Hematopoietic multipotent progenitor cell treated with erythropoietin and hydrocortisone succinate and interleukin-3 and kit ligand, for 15 days (in vitro differentiated cells): ENCODE data around the gene GPC6.

Source experiments
- DNase-seq: peaks from one replicate; pipeline ENCODE4 v3.0.0-alpha.2; 2015; ENCODE audit warnings: low spot score

GPC6 gene

DNA sequence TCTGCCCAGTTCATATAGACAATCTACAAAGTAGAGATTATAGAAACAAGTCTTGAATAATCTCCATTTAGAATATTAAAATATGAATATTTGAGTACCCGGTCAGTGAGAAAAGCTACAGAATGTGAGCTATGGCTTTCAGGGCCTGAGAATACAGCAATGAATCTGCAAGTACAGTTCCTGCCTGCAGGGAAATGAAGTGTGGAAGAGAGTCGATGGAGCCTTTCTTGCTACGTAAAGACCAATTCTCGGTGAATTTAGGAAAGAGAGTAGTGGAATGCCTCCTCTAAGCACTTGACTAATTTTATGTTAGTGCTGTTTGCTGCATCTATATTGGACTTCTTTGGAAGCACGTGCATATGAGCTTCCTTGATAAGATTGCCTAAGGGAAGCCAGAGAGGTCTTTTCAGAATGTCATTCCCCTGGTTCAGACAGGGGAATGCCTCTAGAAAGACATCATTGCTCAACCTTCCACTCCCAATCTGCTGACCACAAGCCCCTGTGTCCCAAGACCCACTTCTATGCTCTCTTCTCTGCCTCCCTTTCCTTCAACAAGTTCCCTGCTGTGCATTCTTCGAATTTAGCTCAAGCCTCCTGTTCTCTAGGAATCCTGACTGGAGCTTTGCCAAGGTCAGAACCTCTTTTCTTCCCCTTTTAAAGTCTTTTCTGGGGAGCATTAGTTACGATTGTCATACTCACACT lies 41.9 kb downstream of the GPC6 start:
- DNase-seq: no peak

DNA sequence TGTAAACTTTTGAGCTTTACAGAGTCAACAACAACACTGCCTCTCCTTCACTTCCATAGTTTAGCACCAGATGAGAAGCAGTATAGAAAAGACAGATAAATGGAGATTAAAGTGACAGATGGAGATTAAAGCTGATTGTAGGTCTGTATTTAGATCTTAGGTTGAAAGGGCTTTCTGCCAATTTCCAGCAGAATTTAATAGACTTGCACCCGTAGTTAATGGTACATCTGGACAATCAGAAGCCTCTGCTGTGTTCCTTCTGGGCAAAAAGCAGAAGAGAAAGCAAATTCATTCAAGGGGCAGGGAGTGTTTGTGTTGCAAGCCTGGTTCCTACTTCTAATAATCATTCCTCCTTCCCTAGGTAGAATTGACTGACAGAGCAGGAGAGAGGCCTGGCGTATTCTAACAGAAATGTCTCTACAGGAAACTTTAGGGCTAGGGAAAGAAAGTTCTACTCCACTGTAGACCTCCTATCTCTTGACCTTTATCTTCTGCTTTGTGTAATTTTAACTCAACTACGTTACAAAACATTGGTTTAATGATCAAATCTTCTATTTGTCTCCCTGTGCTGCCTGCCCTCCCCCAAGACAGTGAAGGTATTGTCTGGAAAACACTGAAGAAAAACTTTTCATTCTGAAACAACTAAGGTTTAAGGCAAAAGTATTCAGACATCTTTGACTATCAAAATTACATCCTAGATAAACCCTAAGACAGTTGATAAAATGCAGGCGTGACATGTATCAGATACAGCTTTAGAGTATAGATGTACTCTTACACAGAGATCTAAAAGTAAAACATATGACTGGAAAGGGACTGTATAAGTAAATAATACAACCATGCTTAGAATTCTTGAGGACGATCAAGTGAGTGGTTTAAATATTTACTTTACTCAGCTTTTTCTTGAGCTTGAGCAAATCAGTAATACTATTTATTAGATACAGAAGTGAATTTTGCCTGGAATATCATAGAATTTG lies 44.4 kb downstream of the GPC6 start:
- DNase-seq: no peak

GRCh38 chr13:93279982-93280381 lies 53.4 kb downstream of the GPC6 start:
- no peak for DNase-seq

DNA sequence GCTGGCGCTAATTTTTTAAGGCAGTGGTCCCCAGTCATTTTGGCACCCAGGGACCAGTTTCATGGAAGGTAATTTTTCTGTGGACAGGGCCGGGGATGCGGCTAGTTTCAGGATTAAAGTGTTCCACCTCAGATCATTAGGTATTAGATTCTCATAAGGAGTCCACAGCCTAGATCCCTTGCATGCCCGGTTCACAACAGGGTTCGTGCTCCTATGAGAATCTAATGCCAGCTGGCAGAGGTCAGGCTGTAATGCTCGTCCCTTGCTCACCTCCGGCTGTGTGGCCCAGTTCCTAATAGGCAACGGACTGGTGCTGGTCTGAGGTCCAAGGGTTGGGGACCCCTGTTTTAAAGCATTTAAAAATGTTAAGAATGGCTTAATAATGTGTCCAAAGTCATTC lies 54.1 kb downstream of the GPC6 start:
- DNase-seq: no peak

- DNase-seq: no peak
Observed at GRCh38 chr13:93283255-93283654, 56.6 kb downstream of the GPC6 start.

GRCh38 chr13:93284064-93284463 lies 57.5 kb downstream of the GPC6 start:
- DNase-seq: no peak

DNA sequence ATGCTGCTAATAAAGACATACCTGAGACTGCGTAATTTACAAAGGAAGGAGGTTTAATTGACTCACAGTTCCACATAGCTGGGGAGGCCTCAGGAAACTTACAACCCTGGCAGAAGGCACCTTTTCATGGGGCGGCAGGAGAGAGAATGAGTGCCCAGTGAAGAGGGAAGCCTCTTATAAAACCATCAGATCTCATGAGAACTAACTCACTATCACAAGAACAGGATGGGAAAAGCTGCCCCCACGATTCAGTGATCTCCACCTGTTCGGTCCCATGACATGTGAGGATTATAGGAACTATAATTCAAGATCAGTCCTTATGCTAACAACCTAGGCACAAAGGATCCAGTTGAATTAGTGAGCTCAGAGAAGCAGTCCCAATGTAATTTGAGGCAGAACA lies 59.4 kb downstream of the GPC6 start:
- DNase-seq: no peak

DNA sequence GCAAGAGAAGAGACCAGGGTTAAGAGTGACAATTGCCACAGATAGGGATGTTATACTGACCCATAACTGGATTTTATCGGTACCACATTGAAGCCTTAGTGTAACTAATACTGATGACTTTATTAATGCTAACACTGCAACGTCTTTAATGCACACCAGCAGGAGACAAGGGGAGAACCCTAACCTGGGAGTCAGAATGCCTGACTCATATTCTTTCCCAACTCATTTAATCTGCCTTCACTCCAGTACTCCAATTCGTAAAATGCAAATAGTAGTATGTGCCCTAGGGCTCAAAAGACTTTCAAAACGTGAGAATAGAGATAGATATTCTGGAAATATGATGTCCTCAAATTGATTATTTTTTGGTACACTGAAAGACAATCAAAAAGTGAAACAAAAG lies 62.4 kb downstream of the GPC6 start:
- no peak for DNase-seq

DNA sequence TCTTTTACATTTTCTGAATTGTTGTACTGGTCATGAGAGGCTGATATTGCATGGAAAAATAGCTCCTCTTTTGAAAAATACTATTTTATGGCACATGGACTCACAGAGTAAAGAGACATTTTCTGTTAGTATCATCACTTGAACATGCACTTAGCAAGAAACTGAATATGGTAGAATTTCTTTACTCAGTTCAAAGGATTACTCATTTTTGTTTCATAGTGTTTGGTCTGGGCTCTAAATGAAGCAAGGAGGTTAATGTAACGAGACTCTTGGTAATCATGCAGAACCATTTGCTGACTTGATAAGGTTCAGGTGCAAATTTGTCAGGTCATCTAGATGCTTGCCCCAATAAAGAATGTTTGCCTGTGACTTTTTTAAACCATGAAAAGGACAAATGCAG lies 63.2 kb downstream of the GPC6 start:
- DNase-seq: no peak

DNA sequence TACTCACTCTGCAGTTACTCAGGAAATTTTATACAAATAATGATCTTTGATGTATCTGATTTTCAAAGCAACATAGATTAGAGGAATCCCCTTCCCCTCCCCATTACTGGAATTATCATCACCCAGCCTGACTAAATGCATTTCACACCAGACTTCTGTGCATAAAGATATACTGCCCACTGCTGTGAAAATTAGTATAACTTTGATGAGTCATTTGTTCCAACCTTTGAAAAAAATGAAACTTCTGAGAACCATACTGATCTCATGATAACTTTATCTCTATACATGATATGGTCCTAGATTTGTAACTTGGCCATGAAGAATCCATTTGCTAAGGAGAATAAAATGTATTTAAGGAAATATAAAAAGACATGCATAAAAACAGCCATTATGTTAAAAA lies 63.9 kb downstream of the GPC6 start:
- DNase-seq: no peak

DNA sequence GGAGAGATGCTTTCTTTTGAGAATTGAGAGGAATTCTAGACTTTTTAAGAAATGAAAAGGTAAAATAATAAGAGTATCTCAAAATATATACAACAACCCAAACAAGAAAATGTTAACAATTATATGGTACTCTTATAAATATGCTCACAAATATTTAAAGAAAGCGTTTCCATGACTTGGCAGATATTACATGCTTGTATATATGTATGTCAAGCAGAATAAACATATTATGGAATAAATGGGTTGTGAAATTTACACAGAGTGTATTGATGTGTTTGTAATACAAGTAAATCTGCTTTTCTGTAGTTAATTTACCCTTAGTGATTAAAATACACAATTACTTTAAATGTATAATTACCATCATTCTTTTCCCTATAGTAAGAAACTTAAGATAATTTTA lies 65.8 kb downstream of the GPC6 start:
- no peak for DNase-seq

- no peak for DNase-seq
Observed at GRCh38 chr13:93293710-93294109, 67.1 kb downstream of the GPC6 start.

DNA sequence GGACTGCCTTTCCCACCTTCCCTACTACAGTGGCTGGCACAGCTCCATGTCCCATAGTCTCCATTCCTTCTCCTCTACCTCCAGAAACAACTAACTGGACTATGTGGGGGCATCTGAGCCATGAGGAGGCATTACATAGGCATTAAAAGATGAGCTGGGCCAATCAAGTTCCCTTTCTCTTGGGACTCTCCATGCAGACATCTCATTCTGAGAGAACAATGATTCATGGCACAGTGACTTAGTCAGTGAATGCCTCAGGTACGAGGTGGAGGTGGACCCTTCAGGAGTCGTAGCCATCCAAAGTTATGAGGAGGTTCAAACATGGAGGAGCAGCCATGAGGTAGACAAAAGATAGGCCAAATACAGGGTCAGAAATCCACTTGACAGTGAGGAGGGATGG lies 70.0 kb downstream of the GPC6 start:
- DNase-seq: no peak

- no peak for DNase-seq
Observed at GRCh38 chr13:93298713-93299112, 72.1 kb downstream of the GPC6 start.

DNA sequence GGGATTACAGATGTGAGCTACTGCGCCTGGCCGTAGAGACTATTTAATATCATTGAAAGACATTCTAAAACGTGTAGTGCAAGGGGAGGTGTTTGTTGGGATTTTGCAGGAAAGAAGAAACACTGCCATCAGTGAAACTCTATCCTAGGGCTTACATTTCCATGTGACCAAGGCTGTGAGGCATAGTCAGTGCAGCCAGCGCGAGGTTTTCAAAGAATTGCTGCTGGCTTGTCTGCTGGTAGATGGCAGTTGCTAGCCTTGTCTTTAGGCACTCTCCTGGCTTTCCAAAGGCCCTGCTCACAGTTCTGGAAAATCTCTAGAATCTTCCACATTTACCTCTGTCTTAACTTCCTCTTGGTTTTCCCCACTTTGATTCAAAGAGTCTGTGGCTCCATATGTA lies 77.5 kb downstream of the GPC6 start:
- no peak for DNase-seq

GRCh38 chr13:93304868-93305613 lies 78.4 kb downstream of the GPC6 start:
- no peak for DNase-seq

GRCh38 chr13:93305886-93306285 lies 79.3 kb downstream of the GPC6 start:
- DNase-seq: no peak

DNA sequence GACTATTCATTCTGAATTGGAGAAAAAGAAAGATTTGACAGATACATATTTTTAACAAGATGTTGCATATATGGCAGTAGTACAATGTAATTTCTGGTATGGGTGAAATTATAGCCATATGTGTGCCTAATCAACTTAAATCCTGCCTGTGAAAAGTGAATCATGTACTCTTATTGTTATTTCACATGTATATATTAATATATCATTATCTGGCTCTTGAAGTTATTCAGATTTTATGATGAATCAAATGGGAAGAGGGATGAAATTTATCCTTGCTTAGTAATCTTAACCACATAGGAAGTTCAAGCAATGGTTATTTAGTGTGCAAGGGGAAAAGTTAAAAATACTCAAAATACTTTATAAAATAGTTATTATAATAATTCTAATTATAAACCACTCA lies 80.5 kb downstream of the GPC6 start:
- DNase-seq: no peak

- DNase-seq: no peak
Observed at GRCh38 chr13:93307651-93308050, 81.0 kb downstream of the GPC6 start.

GRCh38 chr13:93309886-93310523 lies 83.4 kb downstream of the GPC6 start:
- DNase-seq: no peak

- no peak for DNase-seq
Observed at GRCh38 chr13:93316841-93317240, 90.2 kb downstream of the GPC6 start.
